ENCODE results near the gene ZBTB40. TPM values are rescaled to one million over a fixed set of nuclear protein-coding genes. Genes with fewer than 3 reads are reported as not detected.

ZBTB40 gene
- total RNA-seq, 1 experiment from 2014 or later: 20.4 TPM

GRCh38 chr1:22473952-22474351, 22.3 kb downstream of the ZBTB40 start:
- no TSS peak for BruUV-seq (replicated peaks)
- Histone ChIP-seq H3K36me3 (ENCODE audit: control insufficient read depth, insufficient read depth, low read length) (no peaks in the 10 kb centered on the region), H3K27me3 (replicated peaks; ENCODE audit: control insufficient read depth, insufficient read depth, low read length) (no peaks in the 10 kb centered on the region), H3K9me3 (no peaks in the 10 kb centered on the region), H3K4me3 (ENCODE audit: low read depth, low read length) (no peak overlapping the region), H3K4me1 (no peaks in the 10 kb centered on the region)
- CTCF ChIA-PET: no interaction called here
- H3K27ac Mint-ChIP-seq (ENCODE audit: unreplicated experiment): no peak overlapping the region
- intact Hi-C loops (cut with micrococcal nuclease; ENCODE audit: unreplicated experiment): no loop called here
- no peak for DNase-seq
- H3K4me3 Mint-ChIP-seq (ENCODE audit: unreplicated experiment): no peak overlapping the region
- no peaks in the 10 kb centered on the region for H3K4me1 Mint-ChIP-seq (ENCODE audit: low read depth, unreplicated experiment)
- POLR2A ChIA-PET: no interaction called here
- H3K9me3 Mint-ChIP-seq (ENCODE audit: unreplicated experiment): no peaks in the 10 kb centered on the region
- no peaks in the 10 kb centered on the region for H3K36me3 Mint-ChIP-seq (ENCODE audit: insufficient read depth, unreplicated experiment)
- TF ChIP-seq, protein P1, sequence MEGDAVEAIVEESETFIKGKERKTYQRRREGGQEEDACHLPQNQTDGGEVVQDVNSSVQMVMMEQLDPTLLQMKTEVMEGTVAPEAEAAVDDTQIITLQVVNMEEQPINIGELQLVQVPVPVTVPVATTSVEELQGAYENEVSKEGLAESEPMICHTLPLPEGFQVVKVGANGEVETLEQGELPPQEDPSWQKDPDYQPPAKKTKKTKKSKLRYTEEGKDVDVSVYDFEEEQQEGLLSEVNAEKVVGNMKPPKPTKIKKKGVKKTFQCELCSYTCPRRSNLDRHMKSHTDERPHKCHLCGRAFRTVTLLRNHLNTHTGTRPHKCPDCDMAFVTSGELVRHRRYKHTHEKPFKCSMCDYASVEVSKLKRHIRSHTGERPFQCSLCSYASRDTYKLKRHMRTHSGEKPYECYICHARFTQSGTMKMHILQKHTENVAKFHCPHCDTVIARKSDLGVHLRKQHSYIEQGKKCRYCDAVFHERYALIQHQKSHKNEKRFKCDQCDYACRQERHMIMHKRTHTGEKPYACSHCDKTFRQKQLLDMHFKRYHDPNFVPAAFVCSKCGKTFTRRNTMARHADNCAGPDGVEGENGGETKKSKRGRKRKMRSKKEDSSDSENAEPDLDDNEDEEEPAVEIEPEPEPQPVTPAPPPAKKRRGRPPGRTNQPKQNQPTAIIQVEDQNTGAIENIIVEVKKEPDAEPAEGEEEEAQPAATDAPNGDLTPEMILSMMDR (IDR thresholded peaks at IDR 0.05; ENCODE audit: insufficient read depth in 1 of 2, low read depth in 1 of 2, low read length in 1 of 2, severe bottlenecking in 1 of 2, unreplicated experiment in 1 of 2): no peak
- H3K27me3 Mint-ChIP-seq (ENCODE audit: insufficient read depth, unreplicated experiment): no peaks in the 10 kb centered on the region

DNA sequence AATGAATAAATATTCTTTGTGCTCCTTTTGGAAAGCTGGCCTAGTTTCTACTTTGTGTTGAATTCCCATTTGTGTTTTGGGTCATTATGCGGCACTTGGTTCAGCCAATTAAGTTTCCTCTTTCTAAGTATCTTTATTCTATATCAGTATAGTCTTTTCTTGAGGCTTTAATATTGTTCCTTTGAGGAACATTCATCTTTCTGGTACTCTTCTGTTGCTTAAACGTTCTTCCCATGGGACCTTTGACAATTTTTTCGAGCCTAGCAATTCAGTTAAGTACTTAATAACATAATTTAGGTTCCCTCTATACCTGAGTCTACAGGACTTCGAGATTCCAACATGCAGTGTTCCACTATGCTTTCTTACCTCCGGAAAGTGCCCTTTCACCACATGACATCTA, 24.9 kb downstream of the ZBTB40 start:
- intact Hi-C loops (cut with micrococcal nuclease; ENCODE audit: unreplicated experiment): no loop called here
- Histone ChIP-seq H3K4me1 (no peaks in the 10 kb centered on the region), H3K27me3 (replicated peaks; ENCODE audit: control insufficient read depth, insufficient read depth, low read length) (no peaks in the 10 kb centered on the region), H3K4me3 (ENCODE audit: low read depth, low read length) (no peak overlapping the region), H3K9me3 (no peaks in the 10 kb centered on the region), H3K36me3 (ENCODE audit: control insufficient read depth, insufficient read depth, low read length) (no peaks in the 10 kb centered on the region)
- Mint-ChIP-seq H3K4me3 (ENCODE audit: unreplicated experiment) (no peak overlapping the region), H3K27ac (ENCODE audit: unreplicated experiment) (no peak overlapping the region), H3K4me1 (ENCODE audit: low read depth, unreplicated experiment) (no peaks in the 10 kb centered on the region), H3K36me3 (ENCODE audit: insufficient read depth, unreplicated experiment) (no peaks in the 10 kb centered on the region), H3K9me3 (ENCODE audit: unreplicated experiment) (no peaks in the 10 kb centered on the region), H3K27me3 (ENCODE audit: insufficient read depth, unreplicated experiment) (no peaks in the 10 kb centered on the region)
- CTCF ChIA-PET: no interaction called here
- POLR2A ChIA-PET: no interaction called here
- no TSS peak for BruUV-seq (replicated peaks)
- DNase-seq: no peak
- TF ChIP-seq, protein P1 (IDR thresholded peaks at IDR 0.05; ENCODE audit: insufficient read depth in 1 of 2, low read depth in 1 of 2, low read length in 1 of 2, severe bottlenecking in 1 of 2, unreplicated experiment in 1 of 2): no peak

- ChIA-PET CTCF (no interaction called here), POLR2A (no interaction called here)
- intact Hi-C loops (cut with micrococcal nuclease; ENCODE audit: unreplicated experiment): no loop called here
- H3K27me3 ChIP-seq (replicated peaks; ENCODE audit: control insufficient read depth, insufficient read depth, low read length): no peaks in the 10 kb centered on the region
- TF ChIP-seq, protein P1 (IDR thresholded peaks at IDR 0.05; ENCODE audit: insufficient read depth in 1 of 2, low read depth in 1 of 2, low read length in 1 of 2, severe bottlenecking in 1 of 2, unreplicated experiment in 1 of 2): no peak
- no peak for DNase-seq
- BruUV-seq (replicated peaks): no TSS peak
- H3K4me1 Mint-ChIP-seq (ENCODE audit: low read depth, unreplicated experiment): no peaks in the 10 kb centered on the region
- H3K4me3 Mint-ChIP-seq (ENCODE audit: unreplicated experiment): no peak overlapping the region
- no peaks in the 10 kb centered on the region for H3K9me3 Mint-ChIP-seq (ENCODE audit: unreplicated experiment)
- H3K4me1 ChIP-seq: no peaks in the 10 kb centered on the region
- no peaks in the 10 kb centered on the region for H3K9me3 ChIP-seq
- H3K36me3 ChIP-seq (ENCODE audit: control insufficient read depth, insufficient read depth, low read length): no peaks in the 10 kb centered on the region; the same call in 1 of the 2 replicates
- H3K27me3 Mint-ChIP-seq (ENCODE audit: insufficient read depth, unreplicated experiment): no peaks in the 10 kb centered on the region
- no peak overlapping the region for H3K27ac Mint-ChIP-seq (ENCODE audit: unreplicated experiment)
- no peaks in the 10 kb centered on the region for H3K36me3 Mint-ChIP-seq (ENCODE audit: insufficient read depth, unreplicated experiment)
- H3K4me3 ChIP-seq (ENCODE audit: low read depth, low read length): no peak overlapping the region
Observed at GRCh38 chr1:22483121-22483520, 31.5 kb downstream of the ZBTB40 start.
